OCI-LY7 (cell line): ENCODE measurements around the gene HMG20B. TPM values are rescaled to one million over a fixed set of nuclear protein-coding genes. Genes with fewer than 3 reads are reported as not detected.

ENCODE experiments used
- Bru-seq: library from RNA; stranded (reverse); fragments of 400-500 nt; gene quantifications from one replicate; lab custom pipeline; 2021; lab: Mats Ljungman, UMichigan
- BruChase-seq, 2 experiments: library from RNA; stranded (reverse); fragments of 400-500 nt; gene quantifications; one replicate each; lab custom pipeline; 2021; lab: Mats Ljungman, UMichigan
- BruUV-seq: library from RNA; stranded (reverse); fragments of 400-500 nt; replicated peaks from 2 replicates; lab custom pipeline; 2021; lab: Mats Ljungman, UMichigan
- CTCF ChIA-PET: fragments of 300-600 bp; sonication (Branson Sonifier 250); formaldehyde crosslinking; loops from one replicate; lab custom pipeline; 2022; ENCODE audit warnings: antibody characterized with exemption; ENCODE audit not compliant: unreplicated experiment; lab: Charles Lee
- POLR2A ChIA-PET: fragments of 300-600 bp; sonication (Branson Sonifier 250); formaldehyde crosslinking; loops from one replicate; lab custom pipeline; 2022; ENCODE audit warnings: antibody characterized with exemption; lab: Charles Lee
- DNase-seq: peaks from one replicate; pipeline ENCODE4 v3.0.0-alpha.2; 2015; ENCODE audit warnings: low spot score
- H2AFZ ChIP-seq: fragments of 200-600 bp; sonication (generic), shearing (Covaris generic); 2 replicates; pipeline ENCODE4 v1.6.1; 2014; ENCODE audit warnings: mild to moderate bottlenecking, antibody characterized with exemption, low read length, moderate library complexity
- H3K27ac ChIP-seq: fragments of 200-600 bp; sonication (generic); 2 replicates; pipeline ENCODE4 v1.5.1; 2014; ENCODE audit warnings: mixed run types, low read depth, mild to moderate bottlenecking, moderate library complexity, low read length, inconsistent platforms; ENCODE audit not compliant: poor library complexity, severe bottlenecking
- H3K36me3 ChIP-seq: fragments of 200-600 bp; sonication (generic); 2 replicates; pipeline ENCODE4 v1.6.1; 2014; ENCODE audit warnings: mild to moderate bottlenecking, antibody characterized with exemption, low read length, moderate library complexity, mixed read lengths; ENCODE audit not compliant: insufficient read depth
- H3K4me1 ChIP-seq: fragments of 200-600 bp; sonication (generic); 2 replicates; pipeline ENCODE4 v1.5.1; 2014; ENCODE audit warnings: mild to moderate bottlenecking, low read length; ENCODE audit not compliant: insufficient read depth, poor library complexity, severe bottlenecking
- H3K4me2 ChIP-seq: fragments of 200-600 bp; sonication (generic); 2 replicates; pipeline ENCODE4 v1.6.1; 2014; ENCODE audit warnings: mild to moderate bottlenecking, low read length
- H3K4me3 ChIP-seq: fragments of 200-600 bp; sonication (generic); 2 replicates; pipeline ENCODE4 v1.5.1; 2014; ENCODE audit warnings: mild to moderate bottlenecking, low read depth, low read length; ENCODE audit not compliant: poor library complexity, severe bottlenecking
- H3K79me2 ChIP-seq: fragments of 200-600 bp; sonication (generic); 2 replicates; pipeline ENCODE4 v1.6.1; 2016; ENCODE audit warnings: low read depth, mild to moderate bottlenecking, low read length, moderate library complexity, mixed read lengths; ENCODE audit not compliant: insufficient read depth
- H3K9me2 ChIP-seq: fragments of 200-600 bp; sonication (generic); 2 replicates; pipeline ENCODE4 v1.6.1; 2016; ENCODE audit warnings: mild to moderate bottlenecking, low read length, mixed read lengths; ENCODE audit not compliant: insufficient read depth
- H3K9me3 ChIP-seq: fragments of 200-600 bp; sonication (generic); 2 replicates; pipeline ENCODE4 v1.6.1; 2014; ENCODE audit warnings: mild to moderate bottlenecking, mixed run types, low read length, mixed read lengths
- H4K20me1 ChIP-seq: fragments of 200-600 bp; sonication (generic); 2 replicates; pipeline ENCODE4 v1.6.1; 2014; ENCODE audit warnings: mild to moderate bottlenecking, antibody characterized with exemption, low read length, moderate library complexity, mixed read lengths; ENCODE audit not compliant: insufficient read depth
- CTCF ChIP-seq: fragments of 200-600 bp; sonication (generic); conservative IDR thresholded peaks from 2 replicates; pipeline ENCODE4 v1.5.1; 2014; ENCODE audit warnings: mild to moderate bottlenecking, antibody characterized with exemption, low read length, moderate library complexity, mixed read lengths
- EZH2phosphoT487 ChIP-seq: fragments of 200-600 bp; sonication (generic); IDR thresholded peaks from 2 replicates; pipeline ENCODE4 v1.6.1; 2018; ENCODE audit warnings: low read depth, borderline replicate concordance, mild to moderate bottlenecking, mixed run types, antibody characterized with exemption, low read length, moderate library complexity, mixed read lengths
- intact Hi-C: fragments of 100-400 bp; cut with micrococcal nuclease; formaldehyde crosslinking; loops from one replicate; pipeline ENCODE4 v1.10.0; 2022; ENCODE audit not compliant: unreplicated experiment
- long read RNA-seq: library from polyadenylated mRNA; stranded (forward); transcript quantifications from one replicate; pipeline ENCODE4 v2.0.0, GENCODE V29; 2022
- total RNA-seq, 2 experiments: library from RNA; depleted of rRNA in 1 of 2; stranded (reverse); fragments of >200 nt in 1 of 2; shearing (Covaris generic) in 1 of 2; gene quantifications; 2 replicates each; pipeline ENCODE4 v1.2.3, GENCODE V29; 2014 to 2022

HMG20B gene
- total RNA-seq (2014; rRNA removed; shearing (Covaris generic)) (105 and 119 TPM in 2 replicates), total RNA-seq (2022) (91.0 and 108 TPM in 2 replicates), Bru-seq, nascent RNA (percentile 62 among the genes with signal in this experiment), BruChase-seq, experiment 1, labeled RNA remaining after a 6-hour chase (percentile 88 among the genes with signal in this experiment), BruChase-seq, experiment 2, labeled RNA remaining after a 2-hour chase (percentile 79 among the genes with signal in this experiment)
- long read RNA-seq, transcript HMG20B-202 (10 exons, 1,596 nt): major isoform, 212 of 392 reads
- long read RNA-seq, transcript HMG20B-213 (8 exons, 2,434 nt): minor isoform, 6 of 392 reads
- long read RNA-seq, partial matches to known transcripts: 93 of 392 reads
- long read RNA-seq, other reads (novel, unspliced or antisense): 81 of 392 reads

- H4K20me1 ChIP-seq: no peaks in the 10 kb centered on the region
- H3K9me3 ChIP-seq: no peaks in the 10 kb centered on the region
- CTCF ChIA-PET: no interaction called here
- no peak for DNase-seq
- no TSS peak for BruUV-seq
- peak within 1 kb of the TSS; percentile 74 for H3K27ac ChIP-seq
- peaks cover 5% of the 10 kb centered on the region; the same call in 1 of the 2 replicates for H3K79me2 ChIP-seq
- intact Hi-C loops: loop anchor here (1.0 to 5.0 kb wide), 2 partner anchors 16 to 66 kb away; partner anchors contain the start of genes FZR1 and MFSD12
- peaks cover 25% of the 10 kb centered on the region for H3K36me3 ChIP-seq
- H3K4me3 ChIP-seq: peak within 1 kb of the TSS; percentile 98
- no peak for TF ChIP-seq CTCF
- no peak for TF ChIP-seq EZH2phosphoT487
- peak within 1 kb of the TSS; percentile 88 for H3K4me2 ChIP-seq
- peak within 1 kb of the TSS; percentile 40; the same call in 1 of the 2 replicates for H2AFZ ChIP-seq
- POLR2A ChIA-PET: no interaction called here
- H3K9me2 ChIP-seq: no peaks in the 10 kb centered on the region
- peaks cover 6% of the 10 kb centered on the region for H3K4me1 ChIP-seq
These were observed at the start of gene HMG20B for GRCh38 chr19:3572855-3573161. HMG20B (plus strand) TSS chr19:3572944; CDS start chr19:3573310, 366 bp downstream.

- no peaks in the 10 kb centered on the region for H3K9me3 ChIP-seq
- no peaks in the 10 kb centered on the region for H3K9me2 ChIP-seq
- TF ChIP-seq CTCF (no peak), EZH2phosphoT487 (no peak)
- H3K4me2 ChIP-seq: no peak overlapping the region
- H3K4me3 ChIP-seq: no peak overlapping the region
- no peak for DNase-seq
- H3K27ac ChIP-seq: no peak overlapping the region
- no peaks in the 10 kb centered on the region for H3K4me1 ChIP-seq
- no TSS peak for BruUV-seq
- no peaks in the 10 kb centered on the region; the same call in 1 of the 2 replicates for H3K79me2 ChIP-seq
- no peak overlapping the region for H2AFZ ChIP-seq
- CTCF ChIA-PET: no interaction called here
- intact Hi-C loops: no loop called here
- POLR2A ChIA-PET: no interaction called here
- peaks cover 69% of the 10 kb centered on the region for H3K36me3 ChIP-seq
- no peaks in the 10 kb centered on the region for H4K20me1 ChIP-seq
These were observed 49.2 kb upstream of the HMG20B start for GRCh38 chr19:3523361-3524077.
